BLaER1 treated with 17β-estradiol and CSF1 and Interleukin-3, amounts not matched to agents 10 nM and 100 nM (cell line): Measurements from ENCODE around the gene CYFIP2.

ENCODE experiments used
- H3K27ac ChIP-seq, 11 experiments: shearing (Covaris generic); formaldehyde crosslinking; 2 replicates each; pipeline ENCODE4 v1.8.1; 2022
- H3K27me3 ChIP-seq, 11 experiments: shearing (Covaris generic); formaldehyde crosslinking; 2 replicates each; pipeline ENCODE4 v1.8.1; 2022
- H3K36me3 ChIP-seq, 11 experiments: shearing (Covaris generic); formaldehyde crosslinking; 2 replicates each; pipeline ENCODE4 v1.8.1; 2022
- H3K4me1 ChIP-seq, 10 experiments: shearing (Covaris generic); formaldehyde crosslinking; 2 replicates each; pipeline ENCODE4 v1.8.1; 2022
- H3K4me2 ChIP-seq, 11 experiments: shearing (Covaris generic); formaldehyde crosslinking; 2 replicates each; pipeline ENCODE4 v1.8.1; 2022
- H3K4me3 ChIP-seq, 10 experiments: shearing (Covaris generic); formaldehyde crosslinking; 2 replicates each; pipeline ENCODE4 v1.8.1; 2022
- H3K9ac ChIP-seq, 11 experiments: shearing (Covaris generic); formaldehyde crosslinking; 2 replicates each; pipeline ENCODE4 v1.8.1; 2022
- H3K9me3 ChIP-seq, 11 experiments: shearing (Covaris generic); formaldehyde crosslinking; replicated peaks in 1 of 11; 2 replicates each; pipeline ENCODE4 v1.8.1; 2022
- H4K20me1 ChIP-seq, 11 experiments: shearing (Covaris generic); formaldehyde crosslinking; 2 replicates each; pipeline ENCODE4 v1.8.1; 2022
- Cebpa-rat ChIP-seq, 11 experiments: shearing (Covaris generic); IDR thresholded peaks; 2 replicates each; pipeline ENCODE4 v1.8.1; 2022

The CYFIP2 gene

DNA sequence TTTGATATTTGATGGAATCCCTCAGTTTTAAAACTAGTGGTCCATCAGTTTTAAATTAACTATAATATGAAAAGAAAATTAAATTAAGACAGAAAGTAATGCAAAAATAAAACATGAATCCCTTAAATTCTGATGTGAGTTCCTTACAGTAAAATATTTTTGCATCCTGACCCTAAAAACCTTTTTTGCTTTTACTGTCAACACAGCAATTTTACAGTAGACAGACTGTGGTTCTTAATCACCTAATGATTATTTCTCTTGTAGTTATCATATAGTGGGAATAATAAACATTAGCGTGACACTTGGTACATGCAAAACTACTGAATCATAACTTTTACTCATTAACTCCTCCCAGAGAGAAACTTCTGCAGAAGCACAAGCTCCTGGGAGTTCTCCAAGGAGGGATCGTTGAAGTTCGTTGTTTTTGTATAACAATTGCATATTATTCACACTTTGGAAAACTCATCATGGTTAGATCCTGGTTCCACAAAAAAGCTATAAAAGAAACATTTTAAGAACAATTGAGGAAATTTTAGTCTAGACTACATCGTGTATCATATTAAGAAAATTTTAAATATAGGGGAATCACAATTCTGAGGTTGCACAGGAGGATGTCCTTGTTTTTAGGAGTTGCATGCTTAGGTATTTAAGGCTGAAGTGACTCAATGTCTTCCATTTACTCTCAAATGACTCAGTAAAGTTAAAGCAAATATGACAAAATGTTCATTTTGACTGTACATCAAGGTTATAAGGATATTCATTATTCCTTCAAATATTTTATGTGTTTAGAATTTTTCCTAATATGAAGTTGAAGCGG, 105.9 kb downstream of the CYFIP2 start:
- H3K9me3 ChIP-seq: no peaks in the 10 kb centered on the region
- H3K4me1 ChIP-seq: no peaks in the 10 kb centered on the region
- H3K36me3 ChIP-seq: peaks cover 75 to 100% (median 97%) of the 10 kb centered on the region in 11 experiments
- no peak overlapping the region for H3K9ac ChIP-seq
- H3K27me3 ChIP-seq: no peaks in the 10 kb centered on the region
- no peak for TF ChIP-seq Cebpa-rat (IDR thresholded peaks at IDR 0.05)
- H4K20me1 ChIP-seq: peaks cover 0 to 6% (median 0%) of the 10 kb centered on the region in 11 experiments; a peak in 1 of 22 replicates
- no peak overlapping the region for H3K27ac ChIP-seq
- no peak overlapping the region for H3K4me2 ChIP-seq
- H3K4me3 ChIP-seq: no peak overlapping the region

- Histone ChIP-seq H3K4me1 (no peaks in the 10 kb centered on the region), H3K27me3 (no peaks in the 10 kb centered on the region), H3K9me3 (no peaks in the 10 kb centered on the region), H4K20me1 (peaks cover 0 to 7% (median 0%) of the 10 kb centered on the region in 11 experiments; a peak in 1 of 22 replicates), H3K9ac (no peak overlapping the region), H3K4me2 (no peak overlapping the region), H3K27ac (no peak overlapping the region), H3K36me3 (peaks cover 73 to 100% (median 97%) of the 10 kb centered on the region in 11 experiments), H3K4me3 (no peak overlapping the region)
- no peak for TF ChIP-seq Cebpa-rat (IDR thresholded peaks at IDR 0.05)
Measured at GRCh38 chr5:157372472-157372822, 106.5 kb downstream of the CYFIP2 start.

DNA sequence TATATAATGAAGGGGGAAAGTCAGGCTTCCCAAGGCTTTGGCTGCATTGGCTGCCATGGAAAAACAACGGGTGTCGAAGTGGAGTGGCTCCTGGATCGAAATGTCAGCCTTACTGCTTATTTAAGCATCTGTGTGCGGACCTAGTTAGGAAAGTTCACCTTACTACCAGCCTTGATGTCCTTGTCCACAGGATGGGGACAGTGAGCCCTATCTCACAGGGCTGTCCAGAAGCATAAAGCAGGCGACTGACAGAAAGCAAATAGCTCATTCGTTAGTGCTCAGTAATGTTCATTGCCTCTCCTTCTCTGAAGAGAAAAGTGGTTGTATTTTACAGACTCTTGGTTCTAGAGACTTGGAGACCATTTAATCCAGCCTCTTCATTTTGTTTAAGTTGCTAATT, 112.6 kb downstream of the CYFIP2 start:
- Histone ChIP-seq H3K4me1 (no peaks in the 10 kb centered on the region), H3K9ac (no peak overlapping the region), H3K9me3 (no peaks in the 10 kb centered on the region), H3K27ac (no peak overlapping the region), H3K36me3 (peaks cover 49 to 100% (median 95%) of the 10 kb centered on the region in 11 experiments), H4K20me1 (peaks cover 0 to 7% (median 0%) of the 10 kb centered on the region in 11 experiments; a peak in 1 of 22 replicates), H3K27me3 (no peaks in the 10 kb centered on the region), H3K4me3 (no peak overlapping the region), H3K4me2 (no peak overlapping the region)
- TF ChIP-seq Cebpa-rat (IDR thresholded peaks at IDR 0.05): no peak

DNA sequence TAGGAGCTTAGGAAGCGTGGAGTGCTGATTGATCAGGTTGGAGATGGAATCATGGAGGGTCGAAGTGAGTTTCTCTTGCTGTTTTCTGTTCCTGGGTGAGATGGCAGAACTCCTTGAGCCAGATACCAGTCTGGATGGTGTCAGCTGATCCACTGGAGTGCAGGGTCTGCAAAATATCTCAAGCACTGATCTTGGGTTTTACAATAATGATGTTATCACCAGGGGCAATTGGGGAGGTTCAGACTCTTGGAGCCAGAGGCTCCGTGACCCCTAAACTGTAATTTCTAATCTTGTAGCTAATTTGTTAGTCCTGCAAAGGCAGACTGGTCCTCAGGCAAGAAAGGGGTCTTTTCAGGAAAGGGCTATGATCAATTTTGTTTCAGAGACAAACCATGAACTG, 114.1 kb downstream of the CYFIP2 start:
- H3K9ac ChIP-seq: no peak overlapping the region
- H3K36me3 ChIP-seq: peaks cover 48 to 100% (median 95%) of the 10 kb centered on the region in 11 experiments
- H3K4me1 ChIP-seq: no peaks in the 10 kb centered on the region
- H3K27ac ChIP-seq: no peak overlapping the region
- no peaks in the 10 kb centered on the region for H3K27me3 ChIP-seq
- no peak for TF ChIP-seq Cebpa-rat (IDR thresholded peaks at IDR 0.05)
- no peak overlapping the region for H3K4me2 ChIP-seq
- H3K4me3 ChIP-seq: no peak overlapping the region
- no peaks in the 10 kb centered on the region for H3K9me3 ChIP-seq
- H4K20me1 ChIP-seq: peaks cover 0 to 7% (median 0%) of the 10 kb centered on the region in 11 experiments; a peak in 1 of 22 replicates

DNA sequence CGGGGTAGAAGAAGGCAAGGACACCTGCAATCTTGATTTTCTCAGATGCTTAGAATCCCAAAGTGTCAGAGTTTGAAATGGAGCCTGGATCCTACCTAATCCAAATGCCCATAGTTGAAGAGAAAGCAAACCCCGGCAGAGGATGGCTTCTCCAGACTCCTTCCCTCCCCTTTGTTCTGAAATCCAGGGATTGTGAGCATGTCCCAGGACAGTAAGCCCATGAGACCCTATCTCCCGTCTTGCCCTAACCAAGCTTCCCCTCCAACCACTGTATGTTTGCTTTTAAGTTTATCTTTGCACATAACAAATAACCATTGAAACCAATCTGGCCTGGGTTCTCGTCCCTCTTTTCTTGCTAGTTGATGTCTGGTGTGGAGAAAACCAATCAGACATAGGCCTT, 115.8 kb downstream of the CYFIP2 start:
- no peak for TF ChIP-seq Cebpa-rat (IDR thresholded peaks at IDR 0.05)
- Histone ChIP-seq H3K9ac (no peak overlapping the region), H3K9me3 (no peaks in the 10 kb centered on the region), H3K4me1 (peaks cover 0 to 6% (median 0%) of the 10 kb centered on the region in 10 experiments; a peak in 2 of 20 replicates), H3K27me3 (no peaks in the 10 kb centered on the region), H3K4me2 (no peak overlapping the region), H3K4me3 (no peak overlapping the region), H4K20me1 (peaks cover 0 to 3% (median 0%) of the 10 kb centered on the region in 11 experiments; a peak in 1 of 22 replicates), H3K27ac (no peak overlapping the region), H3K36me3 (peaks cover 40 to 100% (median 95%) of the 10 kb centered on the region in 11 experiments)

DNA sequence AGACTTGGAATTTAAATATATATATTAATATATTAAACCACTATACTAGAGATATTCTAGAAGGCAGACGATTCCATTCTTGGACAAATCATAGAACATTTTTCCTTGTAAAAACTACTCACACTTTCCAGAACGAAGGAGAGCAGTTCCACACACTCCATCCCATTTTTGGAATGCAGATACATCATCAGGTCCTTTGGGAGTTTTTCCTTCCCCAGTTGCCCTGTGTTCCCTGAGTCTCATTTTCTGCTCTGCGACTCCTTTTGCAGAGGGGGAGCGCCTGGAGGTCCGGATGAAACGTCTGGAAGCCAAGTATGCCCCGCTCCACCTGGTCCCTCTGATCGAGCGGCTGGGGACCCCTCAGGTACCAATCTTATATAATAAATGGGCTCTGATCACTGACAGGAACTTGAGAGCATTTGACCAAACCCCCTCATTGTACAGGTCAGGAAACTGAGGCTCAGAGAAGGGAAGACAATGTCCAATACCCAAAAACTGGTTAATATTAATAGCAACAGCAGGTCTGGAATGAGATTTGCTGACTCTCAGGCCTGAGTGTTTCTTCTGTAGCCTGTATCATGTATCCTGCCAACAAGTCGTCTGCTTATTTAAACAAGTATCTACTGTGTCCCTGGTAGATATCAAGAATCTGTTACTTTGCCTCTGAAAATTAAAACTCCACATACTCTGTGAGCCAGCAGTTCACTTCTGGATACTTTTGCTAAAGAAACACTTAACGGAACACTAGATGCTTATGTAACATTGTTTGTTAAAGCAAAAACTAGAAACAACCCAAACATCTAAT, 117.3 kb downstream of the CYFIP2 start:
- H3K27ac ChIP-seq: no peak overlapping the region
- H3K9ac ChIP-seq: no peak overlapping the region

DNA sequence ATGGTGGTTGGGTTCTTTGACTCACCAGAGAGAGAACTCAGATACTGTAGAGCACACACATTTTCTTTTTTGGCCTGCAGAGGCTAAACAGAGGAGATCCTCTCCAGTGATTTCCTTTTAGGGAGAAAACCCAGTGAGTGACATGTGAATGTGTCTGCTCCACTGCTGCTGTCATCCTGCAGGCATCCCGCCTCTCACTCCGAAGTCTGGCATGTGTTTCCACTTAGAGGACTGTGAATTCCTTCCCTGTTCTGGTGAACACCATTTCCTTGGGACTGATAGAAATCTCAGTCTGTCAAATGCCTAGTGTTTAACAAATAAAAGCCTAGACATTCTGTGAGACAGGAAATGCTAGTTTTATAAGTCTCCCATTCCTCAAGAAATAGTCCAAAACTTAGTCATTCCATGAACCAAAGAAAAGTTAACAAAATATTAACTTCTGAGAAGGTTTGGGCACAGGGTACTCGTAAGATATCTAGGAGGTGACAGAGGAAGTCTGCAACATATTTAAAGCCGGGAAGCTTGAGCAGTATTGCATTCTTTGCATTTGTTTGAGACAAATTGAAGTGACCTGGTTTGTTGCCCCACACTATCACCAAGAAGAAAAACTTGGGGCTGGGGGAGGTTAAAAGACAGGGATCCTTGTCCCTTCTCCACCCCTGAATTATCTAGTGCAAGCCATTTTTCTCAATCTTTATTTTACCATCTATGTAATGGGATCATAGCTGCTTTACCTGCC, 119.2 kb downstream of the CYFIP2 start:
- H4K20me1 ChIP-seq: no peaks in the 10 kb centered on the region
- no peak overlapping the region for H3K4me3 ChIP-seq
- H3K4me1 ChIP-seq: peaks cover 0 to 16% (median 0%) of the 10 kb centered on the region in 10 experiments; a peak in 5 of 20 replicates
- H3K9ac ChIP-seq: no peak overlapping the region
- no peaks in the 10 kb centered on the region for H3K9me3 ChIP-seq
- peaks cover 37 to 99% (median 90%) of the 10 kb centered on the region in 11 experiments for H3K36me3 ChIP-seq
- no peak for TF ChIP-seq Cebpa-rat (IDR thresholded peaks at IDR 0.05)
- H3K4me2 ChIP-seq: no peak overlapping the region
- H3K27ac ChIP-seq: no peak overlapping the region
- H3K27me3 ChIP-seq: no peaks in the 10 kb centered on the region

More for the DNA sequence above, 117.3 kb downstream of the CYFIP2 start:
- Histone ChIP-seq H3K36me3 (peaks cover 37 to 99% (median 90%) of the 10 kb centered on the region in 11 experiments), H3K9me3 (no peaks in the 10 kb centered on the region), H3K4me1 (peaks cover 0 to 16% (median 0%) of the 10 kb centered on the region in 10 experiments; a peak in 5 of 20 replicates), H3K4me2 (no peak overlapping the region), H3K4me3 (no peak overlapping the region), H3K27me3 (no peaks in the 10 kb centered on the region), H4K20me1 (no peaks in the 10 kb centered on the region)
- no peak for TF ChIP-seq Cebpa-rat (IDR thresholded peaks at IDR 0.05)

GRCh38 chr5:157387041-157387563, 121.2 kb downstream of the CYFIP2 start:
- peak overlapping the region in 3 of 11 experiments; percentile 14 to 81 (median 63); a peak in 5 of 22 replicates for H3K4me2 ChIP-seq
- peaks cover 46 to 100% (median 94%) of the 10 kb centered on the region in 11 experiments for H3K36me3 ChIP-seq

More at GRCh38 chr5:157387041-157387563, 121.2 kb downstream of the CYFIP2 start:
- Histone ChIP-seq H3K9ac (peak overlapping the region in 1 of 11 experiments; percentile 17; a peak in 1 of 22 replicates), H3K27me3 (no peaks in the 10 kb centered on the region), H3K4me3 (no peak overlapping the region), H3K27ac (no peak overlapping the region; a peak in 1 of 22 replicates), H3K4me1 (peaks cover 0 to 16% (median 0%) of the 10 kb centered on the region in 10 experiments; a peak in 5 of 20 replicates), H3K9me3 (no peaks in the 10 kb centered on the region), H4K20me1 (no peaks in the 10 kb centered on the region)
- no peak for TF ChIP-seq Cebpa-rat (IDR thresholded peaks at IDR 0.05)
